ENCODE results near the gene PKDREJ. TPM values are rescaled to one million over a fixed set of nuclear protein-coding genes. Genes with fewer than 3 reads are reported as not detected.

The PKDREJ gene
- polyA plus RNA-seq, 1 of the 3 experiments (the other 2 are of a cell fraction) = not detected

- no peak for TF ChIP-seq RAD21 (IDR thresholded peaks at IDR 0.05; ENCODE audit: low read length)
Measured at GRCh38 chr22:46280999-46281623, 18.0 kb upstream of the PKDREJ start (continued).

GRCh38 chr22:46280063-46280817 is 17.1 kb upstream of the PKDREJ start:
- TF ChIP-seq FOXJ3 (CRISPR knock-in tag; IDR thresholded peaks at IDR 0.05) (no peak), RXRA (IDR thresholded peaks at IDR 0.05; ENCODE audit: borderline replicate concordance, low read depth) (no peak)
- no peaks in the 10 kb centered on the region for H3K9me2 ChIP-seq
- peaks cover 23 to 69% of the 10 kb centered on the region in 2 experiments for H3K36me3 ChIP-seq (replicated peaks in 1 of 2; ENCODE audit: control insufficient read depth in 1 of 2, insufficient read depth in 2 of 2, low read length in 1 of 2)
- no peak overlapping the region for H2AFZ ChIP-seq (ENCODE audit: low read depth)
- H3K79me2 ChIP-seq (ENCODE audit: insufficient read depth) = no peaks in the 10 kb centered on the region
- no peaks in the 10 kb centered on the region for H3K27me3 ChIP-seq (ENCODE audit: insufficient read depth)
- H3K9ac ChIP-seq = no peak overlapping the region
- POLR2A ChIA-PET = no interaction called here
- H3K27ac ChIP-seq (ENCODE audit: low read depth in 2 of 2, low read length in 1 of 2) = no peak overlapping the region
- H3K4me2 ChIP-seq = no peak overlapping the region
- no peak overlapping the region for H3K4me3 ChIP-seq (ENCODE audit: low read depth in 2 of 2, low read length in 1 of 2)
- no peaks in the 10 kb centered on the region for H3K4me1 ChIP-seq (ENCODE audit: control insufficient read depth in 1 of 2, insufficient read depth in 2 of 2, low read depth in 1 of 2, low read length in 1 of 2)
- H3F3A ChIP-seq (replicated peaks; ENCODE audit: insufficient read depth) = no peaks in the 10 kb centered on the region
- no peak for DNase-seq
- CTCF ChIA-PET = interaction anchor here (0.7 to 0.9 kb wide), 2 partner anchors 34 to 727 kb away, joined by 3 read pairs; no protein-coding TSS in a partner anchor
- no peaks in the 10 kb centered on the region for H4K20me1 ChIP-seq (ENCODE audit: insufficient read depth)
- no peaks in the 10 kb centered on the region for H3K9me3 ChIP-seq
- 96% methylated on average over 11 of the region's 12 CpGs for WGBS (ENCODE audit: low lambda C conversion rate)

DNA sequence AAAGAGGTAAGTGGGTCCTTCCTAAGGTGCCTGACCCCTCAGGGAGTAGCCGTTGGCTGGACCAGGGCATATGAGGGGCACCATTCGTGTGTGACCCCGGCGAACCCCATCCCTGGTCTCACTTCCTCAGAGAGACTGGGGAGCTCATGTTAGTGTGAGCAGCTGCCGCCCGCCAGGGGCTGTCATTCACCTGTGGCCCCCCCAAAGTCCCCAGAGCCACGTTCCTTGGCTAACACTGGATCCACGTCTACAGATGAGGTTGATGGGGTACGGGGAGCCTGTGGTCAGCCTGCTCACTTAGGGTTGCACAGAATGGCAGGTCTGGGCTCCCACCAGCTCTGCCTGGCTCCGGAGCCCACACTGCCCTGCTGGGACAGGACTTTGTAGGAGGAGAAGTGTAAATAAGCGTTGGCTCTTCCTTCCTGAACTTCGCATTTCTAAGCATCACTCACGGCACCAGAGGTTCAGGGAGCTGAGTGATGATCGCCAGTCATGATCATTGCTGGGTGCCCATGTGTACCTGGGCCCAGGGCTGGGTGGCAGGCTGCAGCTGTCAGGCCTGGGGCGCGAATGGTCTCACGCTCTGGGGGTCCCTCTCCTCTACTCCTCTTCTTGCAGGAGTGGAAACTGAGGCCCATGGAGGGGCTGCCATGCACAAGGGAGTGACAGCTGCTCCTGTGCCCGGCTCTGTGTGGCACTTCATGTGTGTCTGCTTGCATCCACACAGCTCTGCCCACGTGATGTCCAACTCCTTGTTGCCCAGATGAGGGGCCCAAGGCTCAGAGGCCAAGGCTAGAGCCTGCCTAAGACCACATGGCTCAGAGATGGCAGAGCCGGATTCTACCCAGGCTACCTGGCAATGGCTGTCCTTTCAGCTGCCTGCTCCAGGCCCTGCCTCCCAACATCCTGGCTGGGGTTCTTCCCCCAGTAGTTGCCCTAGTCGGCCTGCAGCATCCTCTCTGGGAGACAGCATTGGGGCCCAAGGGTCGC is 15.8 kb upstream of the PKDREJ start:
- Histone ChIP-seq H3K9ac (no peak overlapping the region), H4K20me1 (ENCODE audit: insufficient read depth) (no peaks in the 10 kb centered on the region), H2AFZ (ENCODE audit: low read depth) (no peak overlapping the region), H3K27me3 (ENCODE audit: insufficient read depth) (no peaks in the 10 kb centered on the region), H3K79me2 (ENCODE audit: insufficient read depth) (no peaks in the 10 kb centered on the region), H3K9me3 (no peaks in the 10 kb centered on the region), H3K4me2 (no peak overlapping the region), H3K9me2 (no peaks in the 10 kb centered on the region), H3K4me3 (ENCODE audit: low read depth in 2 of 2, low read length in 1 of 2) (no peak overlapping the region), H3K27ac (ENCODE audit: low read depth in 2 of 2, low read length in 1 of 2) (no peak overlapping the region), H3K4me1 (ENCODE audit: control insufficient read depth in 1 of 2, insufficient read depth in 2 of 2, low read depth in 1 of 2, low read length in 1 of 2) (no peaks in the 10 kb centered on the region), H3F3A (replicated peaks; ENCODE audit: insufficient read depth) (peaks cover 3% of the 10 kb centered on the region), H3K36me3 (replicated peaks in 1 of 2; ENCODE audit: control insufficient read depth in 1 of 2, insufficient read depth in 2 of 2, low read length in 1 of 2) (peaks cover 33 to 69% of the 10 kb centered on the region in 2 experiments)
- WGBS (ENCODE audit: low lambda C conversion rate) = 91% methylated on average over 8 of the region's 22 CpGs
- ChIA-PET CTCF (interaction anchor here (0.7 to 1.0 kb wide), 3 partner anchors 29 to 226 kb away, joined by 3 read pairs; partner anchors contain the start of gene CDPF1), POLR2A (no interaction called here)
- no peak for DNase-seq
- TF ChIP-seq ZBTB33 (IDR thresholded peaks at IDR 0.05; ENCODE audit: borderline replicate concordance, low read depth) (no peak), MAX (IDR thresholded peaks at IDR 0.05; ENCODE audit: low read depth) (no peak), TEAD4 (IDR thresholded peaks at IDR 0.05; ENCODE audit: borderline replicate concordance, insufficient read depth) (no peak), CHD2 (IDR thresholded peaks at IDR 0.05; ENCODE audit: low read length, partially characterized antibody) (no peak), JUND (IDR thresholded peaks at IDR 0.05) (no peak), USF2 (IDR thresholded peaks at IDR 0.05; ENCODE audit: borderline replicate concordance, low read depth, low read length) (no peak), USF1 (IDR thresholded peaks at IDR 0.05; ENCODE audit: borderline replicate concordance, low read depth) (no peak), TCF12 (IDR thresholded peaks at IDR 0.05) (no peak), FOSL2 (IDR thresholded peaks at IDR 0.05; ENCODE audit: borderline replicate concordance, low read depth) (no peak), GABPA (IDR thresholded peaks at IDR 0.05; ENCODE audit: low read depth) (no peak), EP300 (IDR thresholded peaks at IDR 0.05; ENCODE audit: borderline replicate concordance in 1 of 2, low read depth in 1 of 2, low read length in 1 of 2) (no peak), SIN3A (IDR thresholded peaks at IDR 0.05; ENCODE audit: borderline replicate concordance, low read depth, low read length) (no peak), IRF3 (IDR thresholded peaks at IDR 0.05; ENCODE audit: low read depth, low read length) (no peak), RAD21 (IDR thresholded peaks at IDR 0.05; ENCODE audit: low read length) (no peak), NFIC (IDR thresholded peaks at IDR 0.05; ENCODE audit: borderline replicate concordance) (no peak)
